ENCODE results near the gene JUP. TPM values are rescaled to one million over a fixed set of nuclear protein-coding genes. Genes with fewer than 3 reads are reported as not detected.

Gene JUP
- polyA plus RNA-seq, 1 of the 3 experiments (the other 2 are of a cell fraction), result 13.0 TPM

DNA sequence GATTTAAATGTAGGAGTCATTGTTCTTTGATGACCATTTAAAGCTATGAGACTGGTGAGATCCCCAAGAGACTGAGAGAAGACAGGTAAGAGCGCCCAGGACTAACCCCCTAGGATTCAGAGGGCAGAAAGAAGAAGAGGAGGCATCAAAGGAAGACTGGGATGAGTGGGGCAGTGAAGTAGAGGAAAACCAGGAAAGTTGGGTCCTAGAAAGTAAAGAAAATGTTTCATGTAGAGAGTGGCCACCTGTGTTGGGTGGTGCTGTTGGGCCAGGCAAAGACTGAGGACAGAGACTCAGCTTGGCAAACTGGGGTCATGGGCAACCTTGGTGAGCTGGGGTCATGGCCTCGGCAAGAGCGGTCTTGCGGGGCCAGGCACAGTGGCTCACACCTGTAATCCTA, 50.8 kb downstream of the JUP start:
- TF ChIP-seq MEF2A (IDR thresholded peaks at IDR 0.05; ENCODE audit: borderline replicate concordance, low read depth), result no peak
- TF ChIP-seq FOXM1 (IDR thresholded peaks at IDR 0.05; ENCODE audit: low read depth), result no peak
- no peak for TF ChIP-seq TAF1 (IDR thresholded peaks at IDR 0.05; ENCODE audit: borderline replicate concordance, low read depth, low read length)
- TF ChIP-seq FOXJ3 (CRISPR knock-in tag; IDR thresholded peaks at IDR 0.05), result no peak
- no peak for TF ChIP-seq RFX5 (IDR thresholded peaks at IDR 0.05; ENCODE audit: low read length)
- TF ChIP-seq, protein P1, sequence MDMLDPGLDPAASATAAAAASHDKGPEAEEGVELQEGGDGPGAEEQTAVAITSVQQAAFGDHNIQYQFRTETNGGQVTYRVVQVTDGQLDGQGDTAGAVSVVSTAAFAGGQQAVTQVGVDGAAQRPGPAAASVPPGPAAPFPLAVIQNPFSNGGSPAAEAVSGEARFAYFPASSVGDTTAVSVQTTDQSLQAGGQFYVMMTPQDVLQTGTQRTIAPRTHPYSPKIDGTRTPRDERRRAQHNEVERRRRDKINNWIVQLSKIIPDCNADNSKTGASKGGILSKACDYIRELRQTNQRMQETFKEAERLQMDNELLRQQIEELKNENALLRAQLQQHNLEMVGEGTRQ (IDR thresholded peaks at IDR 0.05; ENCODE audit: borderline replicate concordance, low read depth, low read length), result no peak
- no peak for TF ChIP-seq EP300 (IDR thresholded peaks at IDR 0.05; ENCODE audit: borderline replicate concordance in 1 of 2, low read depth in 1 of 2, low read length in 1 of 2)
- no peak for TF ChIP-seq MXI1 (IDR thresholded peaks at IDR 0.05; ENCODE audit: low read depth, low read length)
- no peak for TF ChIP-seq SIN3A (IDR thresholded peaks at IDR 0.05; ENCODE audit: borderline replicate concordance, low read depth, low read length)
- TF ChIP-seq USF1 (IDR thresholded peaks at IDR 0.05; ENCODE audit: borderline replicate concordance, low read depth), result no peak
- no peak for TF ChIP-seq TEAD4 (IDR thresholded peaks at IDR 0.05; ENCODE audit: borderline replicate concordance, insufficient read depth)
- no peak for TF ChIP-seq NFIC (IDR thresholded peaks at IDR 0.05; ENCODE audit: borderline replicate concordance)
- no peak for TF ChIP-seq GATA2 (CRISPR knock-in tag; IDR thresholded peaks at IDR 0.05)
- TF ChIP-seq POLR2AphosphoS5 (IDR thresholded peaks at IDR 0.05; ENCODE audit: low read depth, low read length), result no peak
- no peak for TF ChIP-seq FOSL2 (IDR thresholded peaks at IDR 0.05; ENCODE audit: borderline replicate concordance, low read depth)
- TF ChIP-seq YY1 (IDR thresholded peaks at IDR 0.05; ENCODE audit: low read depth), result no peak
- TF ChIP-seq RAD21 (IDR thresholded peaks at IDR 0.05; ENCODE audit: low read length), result no peak
- TF ChIP-seq, protein P2, sequence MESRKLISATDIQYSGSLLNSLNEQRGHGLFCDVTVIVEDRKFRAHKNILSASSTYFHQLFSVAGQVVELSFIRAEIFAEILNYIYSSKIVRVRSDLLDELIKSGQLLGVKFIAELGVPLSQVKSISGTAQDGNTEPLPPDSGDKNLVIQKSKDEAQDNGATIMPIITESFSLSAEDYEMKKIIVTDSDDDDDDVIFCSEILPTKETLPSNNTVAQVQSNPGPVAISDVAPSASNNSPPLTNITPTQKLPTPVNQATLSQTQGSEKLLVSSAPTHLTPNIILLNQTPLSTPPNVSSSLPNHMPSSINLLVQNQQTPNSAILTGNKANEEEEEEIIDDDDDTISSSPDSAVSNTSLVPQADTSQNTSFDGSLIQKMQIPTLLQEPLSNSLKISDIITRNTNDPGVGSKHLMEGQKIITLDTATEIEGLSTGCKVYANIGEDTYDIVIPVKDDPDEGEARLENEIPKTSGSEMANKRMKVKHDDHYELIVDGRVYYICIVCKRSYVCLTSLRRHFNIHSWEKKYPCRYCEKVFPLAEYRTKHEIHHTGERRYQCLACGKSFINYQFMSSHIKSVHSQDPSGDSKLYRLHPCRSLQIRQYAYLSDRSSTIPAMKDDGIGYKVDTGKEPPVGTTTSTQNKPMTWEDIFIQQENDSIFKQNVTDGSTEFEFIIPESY (IDR thresholded peaks at IDR 0.05; ENCODE audit: borderline replicate concordance, low read depth), result no peak
- Histone ChIP-seq H4K20me1 (ENCODE audit: insufficient read depth) (no peaks in the 10 kb centered on the region), H3K79me2 (ENCODE audit: insufficient read depth) (no peaks in the 10 kb centered on the region), H3K27ac (ENCODE audit: low read depth in 2 of 2, low read length in 1 of 2) (no peak overlapping the region), H3K9me2 (no peaks in the 10 kb centered on the region), H3K36me3 (replicated peaks in 1 of 2; ENCODE audit: control insufficient read depth in 1 of 2, insufficient read depth in 2 of 2, low read length in 1 of 2) (no peaks in the 10 kb centered on the region), H3K4me1 (ENCODE audit: control insufficient read depth in 1 of 2, insufficient read depth in 2 of 2, low read depth in 1 of 2, low read length in 1 of 2) (peaks cover 0 to 15% of the 10 kb centered on the region in 2 experiments; a peak in 1 of 4 replicates), H3K9me3 (no peaks in the 10 kb centered on the region), H2AFZ (ENCODE audit: low read depth) (no peak overlapping the region), H3F3A (replicated peaks; ENCODE audit: insufficient read depth) (no peaks in the 10 kb centered on the region), H3K4me2 (no peak overlapping the region), H3K27me3 (ENCODE audit: insufficient read depth) (peaks cover 64% of the 10 kb centered on the region), H3K9ac (no peak overlapping the region), H3K4me3 (ENCODE audit: low read depth in 2 of 2, low read length in 1 of 2) (no peak overlapping the region)
- ChIA-PET CTCF (interaction anchor here (0.9 to 24.8 kb wide), 4 partner anchors 11 to 224 kb away, joined by 3 to 405 read pairs (median 18); partner anchors contain the start of genes FKBP10, JUP and P3H4), POLR2A (interaction anchor here (1.0 kb wide), 1 partner anchor 51 kb away, joined by 3 read pairs; the partner anchor contains the start of gene JUP)
- DNase-seq, result no peak
- WGBS (ENCODE audit: low lambda C conversion rate), result 59% methylated on average over 4 of the region's 4 CpGs
